22Rv1 (cell line): Measurements from ENCODE around the gene NUDT22.
A peak's percentile ranks its signal among the peaks of the same experiment; 100 is the strongest.

Experiments
- H3K27ac ChIP-seq: fragments of 450-650 bp; 2 replicates; pipeline ENCODE4 v1.5.1; 2017
- CTCF ChIP-seq: fragments of 450-650 bp; IDR thresholded peaks from 2 replicates; pipeline ENCODE4 v1.5.1; 2017; ENCODE audit warnings: mild to moderate bottlenecking
- ZFX ChIP-seq: fragments of 450-650 bp; IDR thresholded peaks from 2 replicates; pipeline ENCODE4 v1.6.1; 2017; ENCODE audit warnings: antibody characterized with exemption, borderline replicate concordance

Gene NUDT22

DNA sequence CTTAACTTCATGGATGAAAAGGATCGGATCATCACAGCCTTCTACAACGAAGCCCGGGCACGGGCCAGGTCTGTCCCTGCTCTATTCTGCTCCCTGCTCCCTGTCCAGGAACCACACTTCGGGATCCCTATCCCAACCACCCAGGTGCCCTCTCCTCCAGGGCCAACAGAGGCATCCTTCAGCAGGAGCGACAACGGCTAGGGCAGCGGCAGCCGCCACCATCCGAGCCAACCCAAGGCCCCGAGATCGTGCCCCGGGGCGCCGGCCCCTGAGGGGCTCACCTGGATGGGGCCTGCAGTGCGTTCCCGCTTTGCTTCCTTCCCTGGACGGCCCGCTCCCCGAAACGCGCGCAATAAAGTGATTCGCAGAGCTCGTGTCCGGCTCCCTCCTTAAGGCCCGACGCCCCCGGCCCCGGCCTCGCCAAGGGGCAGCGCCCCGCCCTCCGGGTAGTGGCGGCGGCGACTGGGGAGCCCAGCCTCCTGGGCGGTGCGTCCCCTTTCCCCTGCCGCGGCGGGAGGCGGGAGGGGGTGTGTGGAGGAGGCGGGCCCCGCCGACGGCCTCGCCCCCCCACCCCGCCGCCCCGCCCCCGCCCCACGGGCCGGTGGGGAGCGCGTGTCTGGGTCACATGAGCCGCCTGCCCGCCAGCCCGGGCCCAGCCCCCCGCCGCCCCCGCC lies 8.0 kb downstream of the NUDT22 start, which contains the start of gene VEGFB:
Gene VEGFB, plus strand, starts transcription at position 672 of the 674 bp plus-strand sequence. CDS start 250 bp downstream, outside the sequence.
- peak within 1 kb of the TSS; percentile 53 for H3K27ac ChIP-seq
- no peak for TF ChIP-seq ZFX

- peak overlapping the region; percentile 53 for H3K27ac ChIP-seq
- peak; percentile 27 for TF ChIP-seq CTCF
- TF ChIP-seq ZFX = no peak
These were observed 8.7 kb downstream of the NUDT22 start for GRCh38 chr11:64234647-64235379.

GRCh38 chr11:64235437-64236161 lies 9.5 kb downstream of the NUDT22 start:
- H3K27ac ChIP-seq = peak overlapping the region; percentile 53

DNA sequence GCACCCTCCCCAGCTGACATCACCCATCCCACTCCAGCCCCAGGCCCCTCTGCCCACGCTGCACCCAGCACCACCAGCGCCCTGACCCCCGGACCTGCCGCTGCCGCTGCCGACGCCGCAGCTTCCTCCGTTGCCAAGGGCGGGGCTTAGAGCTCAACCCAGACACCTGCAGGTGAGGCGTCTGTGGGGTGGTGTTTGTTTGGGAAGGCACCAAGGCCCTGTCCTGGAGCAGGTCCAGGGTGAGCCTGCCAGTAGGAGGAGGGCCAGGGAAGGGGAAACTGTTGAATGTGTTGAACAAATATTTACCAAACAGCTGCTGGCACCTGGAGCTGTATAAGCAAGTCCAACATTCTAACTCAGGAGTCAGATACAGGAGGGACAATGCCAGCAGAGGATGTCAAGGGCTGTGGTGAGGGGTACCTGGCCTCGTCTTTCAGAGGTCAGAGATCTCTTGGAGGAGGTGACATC lies 11.4 kb downstream of the NUDT22 start:
- 0 out of 2 replicates have a peak overlapping the region, but pooled peaks have one; percentile 30 for H3K27ac ChIP-seq
- TF ChIP-seq CTCF (no peak), ZFX (no peak)

More at GRCh38 chr11:64235437-64236161, 9.5 kb downstream of the NUDT22 start:
- no peak for TF ChIP-seq ZFX
- TF ChIP-seq CTCF = no peak

DNA sequence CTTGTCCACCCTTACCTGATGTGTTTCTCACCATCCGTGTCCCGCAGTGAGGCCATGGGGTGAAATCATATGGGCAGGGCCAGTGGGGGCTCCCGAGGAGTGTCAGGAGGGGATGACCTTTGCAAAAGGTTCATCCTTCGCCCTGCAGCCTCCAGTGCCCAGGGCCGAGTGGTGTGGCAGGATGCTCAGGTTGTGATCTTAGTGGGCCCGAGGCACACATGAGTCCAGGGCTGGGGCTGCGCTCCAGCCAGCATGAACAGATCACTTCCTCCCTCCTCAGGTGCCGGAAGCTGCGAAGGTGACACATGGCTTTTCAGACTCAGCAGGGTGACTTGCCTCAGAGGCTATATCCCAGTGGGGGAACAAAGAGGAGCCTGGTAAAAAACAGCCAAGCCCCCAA lies 12.0 kb downstream of the NUDT22 start:
- TF ChIP-seq ZFX = no peak
- TF ChIP-seq CTCF = no peak
- H3K27ac ChIP-seq = 0 out of 2 replicates have a peak overlapping the region, but pooled peaks have one; percentile 30

DNA sequence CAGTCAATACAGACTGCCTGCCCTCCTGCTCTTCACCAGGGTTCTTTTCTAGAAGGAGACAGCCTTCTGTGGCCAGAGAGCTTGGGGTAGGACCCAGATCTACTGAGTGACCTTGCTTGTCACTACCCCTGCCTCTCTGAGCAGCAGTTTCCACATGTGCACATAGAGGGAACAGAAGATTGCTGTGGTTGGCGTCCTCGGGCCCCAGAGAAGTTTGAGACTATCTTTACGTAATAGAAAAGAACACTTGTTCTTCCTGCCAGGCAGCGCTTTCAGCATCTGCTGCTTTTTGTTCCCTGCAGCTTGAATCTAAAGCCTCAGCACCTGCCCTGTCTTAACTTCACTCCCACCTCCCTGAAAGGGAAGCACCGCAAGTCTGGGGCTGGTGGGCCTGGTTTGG lies 12.9 kb downstream of the NUDT22 start:
- no peak overlapping the region for H3K27ac ChIP-seq

More for the DNA sequence above, 12.9 kb downstream of the NUDT22 start:
- TF ChIP-seq ZFX (no peak), CTCF (no peak)
